Peyer's patch (tissue), 4 donors: Measurements from ENCODE around the gene PPP3CB. TPM values are rescaled to one million over a fixed set of nuclear protein-coding genes. Genes with fewer than 3 reads are reported as not detected.

ENCODE experiments used
- DNase-seq, 3 donors: peaks; one replicate each; pipeline ENCODE4 v3.0.0-alpha.2; 2017 to 2019
- H3K27ac ChIP-seq, 4 donors: fragments of 200-600 bp; sonication (generic); one replicate each; pipeline ENCODE4 v1.5.1; 2016 to 2019
- H3K27me3 ChIP-seq, 2 donors: fragments of 200-600 bp; sonication (generic); one replicate each; pipeline ENCODE4 v1.5.1; 2019
- H3K36me3 ChIP-seq, 3 donors: fragments of 200-600 bp; sonication (generic); one replicate each; pipeline ENCODE4 v1.5.1; 2016 to 2019
- H3K4me1 ChIP-seq, 4 donors: fragments of 200-600 bp; sonication (generic); one replicate each; pipeline ENCODE4 v1.5.1; 2016 to 2019
- H3K4me3 ChIP-seq, 4 donors: fragments of 200-600 bp; sonication (generic); 1 replicate in 3 of 4; 2 replicates in 1 of 4; pipeline ENCODE4 v1.5.1; 2016 to 2019; ENCODE audit warnings: mild to moderate bottlenecking in 1 of 4
- H3K9me3 ChIP-seq, 4 donors: fragments of 200-600 bp; sonication (generic); one replicate each; pipeline ENCODE4 v1.5.1; 2016 to 2019; ENCODE audit warnings: mild to moderate bottlenecking in 1 of 4
- CTCF ChIP-seq, 6 experiments: fragments of 450-650 bp in 4 of 6; fragments of 200-600 bp in 2 of 6; sonication (generic) in 1 of 6; IDR thresholded peaks; one replicate each; pipeline ENCODE4 v1.5.1; 2017 to 2019; ENCODE audit warnings: antibody characterized with exemption in 6 of 6, mild to moderate bottlenecking in 3 of 6, moderate library complexity in 1 of 6
- POLR2A ChIP-seq, 2 donors: fragments of 450-650 bp; IDR thresholded peaks; one replicate each; pipeline ENCODE4 v1.5.1; 2017; ENCODE audit warnings: antibody characterized with exemption in 2 of 2, mild to moderate bottlenecking in 2 of 2, moderate library complexity in 2 of 2
- total RNA-seq, 4 donors: library from RNA; depleted of rRNA; stranded (reverse); fragments of >200 nt; gene quantifications; one replicate each; pipeline ENCODE4 v1.1.0, GENCODE V29; 2016

PPP3CB gene
- total RNA-seq, 4 donors from 2014 or later: 28.2 to 42.0 (median 32.4) TPM

DNA sequence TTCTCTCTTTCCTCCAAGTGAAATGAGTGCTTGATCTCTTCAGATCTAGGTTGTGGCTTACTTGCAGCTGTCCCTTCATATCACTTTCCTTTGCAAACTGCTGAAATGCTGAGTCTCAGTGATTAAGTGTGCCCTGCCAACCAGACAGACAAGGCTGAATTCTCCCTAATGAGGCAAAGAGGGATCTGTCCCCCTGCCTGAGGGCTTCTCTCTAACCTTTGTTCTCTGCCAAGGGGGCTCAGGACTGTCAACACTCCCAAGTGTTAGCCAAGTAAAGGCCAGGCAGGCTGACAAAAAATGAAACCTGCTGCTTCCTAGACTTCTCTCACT lies 62.3 kb downstream of the PPP3CB start, which contains the start of gene MSS51:
TSS of gene MSS51 (minus strand) at position 24 of the 330 bp plus-strand sequence. CDS start 5,277 bp downstream, outside the sequence.
- Histone ChIP-seq H3K27me3 (no peaks in the 10 kb centered on the region), H3K4me3 (no peak within 1 kb of the TSS), H3K36me3 (peaks cover 0 to 13% (median 0%) of the 10 kb centered on the region in 3 donors), H3K4me1 (no peaks in the 10 kb centered on the region), H3K9me3 (no peaks in the 10 kb centered on the region), H3K27ac (no peak within 1 kb of the TSS)
- TF ChIP-seq CTCF (IDR thresholded peaks at IDR 0.05) (no peak), POLR2A (IDR thresholded peaks at IDR 0.05) (no peak)
- DNase-seq: no peak

GRCh38 chr10:73432646-73433537 lies 62.9 kb downstream of the PPP3CB start:
- Histone ChIP-seq H3K27me3 (no peaks in the 10 kb centered on the region), H3K4me3 (no peak overlapping the region), H3K4me1 (no peaks in the 10 kb centered on the region), H3K36me3 (peaks cover 0 to 13% (median 0%) of the 10 kb centered on the region in 3 donors), H3K27ac (no peak overlapping the region), H3K9me3 (no peaks in the 10 kb centered on the region)
- no peak for TF ChIP-seq POLR2A (IDR thresholded peaks at IDR 0.05)
- no peak for TF ChIP-seq CTCF (IDR thresholded peaks at IDR 0.05)
- DNase-seq: no peak

GRCh38 chr10:73426318-73426717 lies 69.5 kb downstream of the PPP3CB start:
- Histone ChIP-seq H3K27me3 (no peaks in the 10 kb centered on the region), H3K4me1 (no peaks in the 10 kb centered on the region), H3K36me3 (peaks cover 0 to 51% (median 0%) of the 10 kb centered on the region in 3 donors), H3K9me3 (no peaks in the 10 kb centered on the region), H3K4me3 (no peak overlapping the region), H3K27ac (no peak overlapping the region)
- DNase-seq: no peak
- TF ChIP-seq CTCF (IDR thresholded peaks at IDR 0.05) (no peak), POLR2A (IDR thresholded peaks at IDR 0.05) (no peak)

DNA sequence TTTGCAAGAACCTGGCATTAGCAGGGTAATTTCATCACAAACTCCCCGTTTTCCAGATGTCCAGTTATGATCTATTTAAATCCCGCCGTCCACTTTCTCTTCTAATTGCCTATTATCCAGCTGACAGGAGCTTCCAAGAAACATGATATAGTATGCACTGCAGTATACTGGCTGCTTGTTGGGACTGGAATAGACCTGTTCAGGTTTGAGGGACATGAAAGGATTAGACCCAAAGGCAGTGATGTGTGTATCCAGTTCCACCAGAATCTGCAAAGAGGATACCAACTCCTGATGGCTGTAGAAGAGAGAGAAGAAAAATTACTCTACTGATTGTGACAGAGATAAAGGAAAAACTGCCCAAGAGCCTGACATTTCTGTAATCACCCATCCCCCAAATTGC lies 71.3 kb downstream of the PPP3CB start:
- H3K27ac ChIP-seq: no peak overlapping the region
- no peaks in the 10 kb centered on the region for H3K9me3 ChIP-seq
- H3K4me1 ChIP-seq: no peaks in the 10 kb centered on the region
- no peak overlapping the region for H3K4me3 ChIP-seq
- DNase-seq: no peak
- H3K36me3 ChIP-seq: peaks cover 0 to 51% (median 0%) of the 10 kb centered on the region in 3 donors
- H3K27me3 ChIP-seq: no peaks in the 10 kb centered on the region
- TF ChIP-seq POLR2A (IDR thresholded peaks at IDR 0.05) (no peak), CTCF (IDR thresholded peaks at IDR 0.05) (no peak)

DNA sequence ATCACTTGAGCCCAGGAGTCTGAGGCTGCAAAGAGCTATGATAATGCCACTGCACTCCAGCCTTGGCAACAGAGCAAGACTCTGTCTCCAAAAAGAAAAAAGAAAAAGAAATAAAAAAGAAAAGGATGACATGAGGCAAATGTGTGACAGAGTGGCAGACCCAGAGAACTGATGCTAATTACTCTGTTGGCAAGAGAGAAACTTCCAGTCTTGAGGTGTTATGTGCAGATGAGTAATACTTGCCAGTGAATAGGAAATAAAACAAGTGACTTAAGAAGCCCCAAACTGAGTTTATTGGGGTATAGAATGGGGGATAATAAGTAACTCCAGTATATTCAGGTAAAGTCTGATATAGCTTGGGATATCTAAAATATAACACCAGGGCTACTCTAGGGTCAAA lies 72.5 kb downstream of the PPP3CB start:
- peaks cover 0 to 51% (median 0%) of the 10 kb centered on the region in 3 donors for H3K36me3 ChIP-seq
- no peaks in the 10 kb centered on the region for H3K9me3 ChIP-seq
- TF ChIP-seq POLR2A (IDR thresholded peaks at IDR 0.05) (no peak), CTCF (IDR thresholded peaks at IDR 0.05) (no peak)
- H3K4me1 ChIP-seq: no peaks in the 10 kb centered on the region
- no peak for DNase-seq
- no peak overlapping the region for H3K27ac ChIP-seq
- no peaks in the 10 kb centered on the region for H3K27me3 ChIP-seq
- no peak overlapping the region for H3K4me3 ChIP-seq
